ENCODE results near the gene IL17B.

IL17B gene

DNA sequence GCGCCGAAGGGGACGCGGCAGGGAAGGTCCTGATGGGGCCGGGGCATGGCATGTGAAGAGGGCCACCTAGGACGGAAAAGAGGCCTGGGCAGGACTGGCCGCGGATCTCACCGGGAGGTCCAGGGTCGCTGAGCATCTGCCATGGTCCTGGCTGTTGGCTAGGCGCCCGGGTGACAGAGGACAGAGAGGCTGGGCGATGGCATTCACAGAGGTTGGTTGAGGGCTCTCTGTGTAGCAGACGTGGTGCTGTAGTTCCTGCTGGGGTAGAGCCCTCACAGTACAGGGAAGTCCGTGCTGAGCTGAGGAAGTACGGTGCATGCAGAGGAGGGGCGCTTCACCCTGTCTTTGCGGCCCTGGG is 20.8 kb downstream of the IL17B start:
- H3K9me3 ChIP-seq (ENCODE audit: control insufficient read depth, low read length), result no peaks in the 10 kb centered on the region
- H3K4me3 ChIP-seq (ENCODE audit: insufficient read depth, low read depth, low read length, poor library complexity, severe bottlenecking), result peak overlapping the region; percentile 68
- H3K27ac ChIP-seq (ENCODE audit: insufficient read depth, low read length, poor library complexity, severe bottlenecking), result peak overlapping the region; percentile 76
- H3K27me3 ChIP-seq (replicated peaks; ENCODE audit: control insufficient read depth, insufficient read depth, low read length, poor library complexity, severe bottlenecking), result no peaks in the 10 kb centered on the region
- peaks cover 24% of the 10 kb centered on the region for H3K4me1 ChIP-seq (ENCODE audit: control insufficient read depth, insufficient read depth, low read length, poor library complexity, severe bottlenecking)
- H3K36me3 ChIP-seq (ENCODE audit: control insufficient read depth, insufficient read depth, low read length), result peaks cover 21% of the 10 kb centered on the region
- peak in 2 of 3 donors; percentile 19 to 27 for DNase-seq

DNA sequence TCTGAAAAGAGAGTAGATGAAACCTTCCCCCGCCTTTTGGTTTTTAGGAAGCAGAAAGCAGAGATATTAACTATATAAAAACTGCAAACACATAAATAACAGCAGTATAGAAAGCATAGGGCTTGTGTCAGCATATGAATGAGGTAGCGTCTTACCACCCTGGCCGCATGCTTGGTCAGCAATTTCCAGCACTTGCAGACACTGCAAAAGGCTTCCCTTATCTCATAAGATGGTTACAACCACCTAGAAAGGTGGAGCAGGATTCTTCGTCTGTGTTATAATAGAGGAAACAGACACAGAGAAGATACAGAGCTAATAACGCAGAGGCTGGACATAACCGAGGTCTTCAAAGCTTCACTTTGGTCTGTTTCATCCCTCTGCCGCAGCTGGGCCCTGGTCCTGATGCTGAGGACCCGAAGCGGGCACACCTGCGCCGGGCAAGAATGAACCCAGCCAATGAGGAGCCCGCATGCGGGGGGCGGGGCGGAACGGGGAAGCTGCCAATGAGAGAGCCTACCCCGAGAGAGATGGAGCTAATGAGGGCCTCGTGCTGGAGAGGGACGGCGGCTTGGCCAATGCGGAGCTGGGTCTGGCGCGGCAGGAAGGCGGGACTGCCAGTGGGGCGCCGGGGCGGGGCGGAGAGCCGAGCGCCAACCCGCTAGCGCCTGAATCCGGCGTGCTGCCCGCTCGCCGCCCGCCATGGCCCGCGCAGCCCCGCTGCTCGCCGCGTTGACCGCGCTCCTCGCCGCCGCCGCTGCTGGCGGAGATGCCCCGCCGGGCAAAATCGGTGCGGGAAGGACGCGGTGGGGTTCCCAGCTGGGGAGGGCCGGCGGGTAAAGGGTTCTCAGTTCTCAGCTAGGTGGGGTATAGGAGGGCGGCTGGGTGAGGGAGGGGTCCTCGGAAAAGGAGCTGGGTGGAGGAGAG is 21.5 kb downstream of the IL17B start, which contains the start of gene PCYOX1L:
Gene PCYOX1L (plus strand): TSS at position 677 of the 924 bp plus-strand sequence. CDS start 23 bp downstream, at position 700.
- H3K27ac ChIP-seq (ENCODE audit: insufficient read depth, low read length, poor library complexity, severe bottlenecking), result peak within 1 kb of the TSS; percentile 76
- H3K4me1 ChIP-seq (ENCODE audit: control insufficient read depth, insufficient read depth, low read length, poor library complexity, severe bottlenecking), result peaks cover 24% of the 10 kb centered on the region
- peak within 1 kb of the TSS; percentile 68 for H3K4me3 ChIP-seq (ENCODE audit: insufficient read depth, low read depth, low read length, poor library complexity, severe bottlenecking)
- H3K36me3 ChIP-seq (ENCODE audit: control insufficient read depth, insufficient read depth, low read length), result peaks cover 23% of the 10 kb centered on the region
- no peaks in the 10 kb centered on the region for H3K9me3 ChIP-seq (ENCODE audit: control insufficient read depth, low read length)
- H3K27me3 ChIP-seq (replicated peaks; ENCODE audit: control insufficient read depth, insufficient read depth, low read length, poor library complexity, severe bottlenecking), result no peaks in the 10 kb centered on the region
- peak; percentile 91 to 94 (median 91) for DNase-seq

DNA sequence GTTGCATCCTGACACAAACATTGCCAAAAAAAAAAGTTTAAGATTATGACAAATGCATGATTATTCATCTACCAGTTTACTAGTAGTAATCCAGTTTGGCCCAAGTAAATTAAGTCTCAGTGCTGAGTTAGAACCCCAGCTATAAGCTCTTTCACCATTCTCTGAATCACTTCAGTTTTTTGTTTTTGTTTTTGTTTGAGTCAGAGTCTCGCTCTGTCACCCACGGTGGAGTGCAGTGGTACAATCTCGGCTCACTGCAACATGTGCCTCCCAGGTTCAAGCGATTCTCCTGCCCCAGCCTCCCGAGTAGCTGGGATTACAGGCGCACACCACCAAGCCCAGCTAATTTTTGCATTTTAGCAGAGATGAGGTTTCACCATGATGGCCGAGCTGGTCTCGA is 22.7 kb downstream of the IL17B start:
- Histone ChIP-seq H3K36me3 (ENCODE audit: control insufficient read depth, insufficient read depth, low read length) (peaks cover 35% of the 10 kb centered on the region), H3K4me1 (ENCODE audit: control insufficient read depth, insufficient read depth, low read length, poor library complexity, severe bottlenecking) (peaks cover 29% of the 10 kb centered on the region), H3K27me3 (replicated peaks; ENCODE audit: control insufficient read depth, insufficient read depth, low read length, poor library complexity, severe bottlenecking) (no peaks in the 10 kb centered on the region), H3K4me3 (ENCODE audit: insufficient read depth, low read depth, low read length, poor library complexity, severe bottlenecking) (no peak overlapping the region), H3K27ac (ENCODE audit: insufficient read depth, low read length, poor library complexity, severe bottlenecking) (no peak overlapping the region), H3K9me3 (ENCODE audit: control insufficient read depth, low read length) (no peaks in the 10 kb centered on the region)
- DNase-seq, result no peak

DNA sequence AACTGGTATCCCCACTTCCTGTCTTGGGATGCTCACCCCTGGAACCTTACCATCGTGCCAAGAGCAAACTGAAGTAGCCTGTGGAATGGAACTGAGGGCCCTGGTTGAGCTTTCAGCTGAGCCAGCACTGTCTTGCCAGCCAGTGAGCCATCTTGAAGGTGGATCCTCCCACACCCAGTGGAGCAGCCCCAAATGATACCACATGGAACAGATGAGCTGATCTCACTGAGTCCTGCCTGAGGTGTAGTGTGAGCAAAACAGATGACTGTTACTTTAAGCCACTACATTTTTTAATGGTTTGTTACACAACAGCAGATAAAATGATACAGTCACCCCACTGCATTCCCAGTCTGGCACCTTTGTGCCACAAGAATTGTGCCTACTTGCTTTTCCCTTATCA is 23.4 kb downstream of the IL17B start:
- peaks cover 42% of the 10 kb centered on the region for H3K36me3 ChIP-seq (ENCODE audit: control insufficient read depth, insufficient read depth, low read length)
- DNase-seq, result no peak
- peaks cover 23% of the 10 kb centered on the region for H3K4me1 ChIP-seq (ENCODE audit: control insufficient read depth, insufficient read depth, low read length, poor library complexity, severe bottlenecking)
- H3K27ac ChIP-seq (ENCODE audit: insufficient read depth, low read length, poor library complexity, severe bottlenecking), result no peak overlapping the region
- no peaks in the 10 kb centered on the region for H3K27me3 ChIP-seq (replicated peaks; ENCODE audit: control insufficient read depth, insufficient read depth, low read length, poor library complexity, severe bottlenecking)
- no peak overlapping the region for H3K4me3 ChIP-seq (ENCODE audit: insufficient read depth, low read depth, low read length, poor library complexity, severe bottlenecking)
- no peaks in the 10 kb centered on the region for H3K9me3 ChIP-seq (ENCODE audit: control insufficient read depth, low read length)

DNA sequence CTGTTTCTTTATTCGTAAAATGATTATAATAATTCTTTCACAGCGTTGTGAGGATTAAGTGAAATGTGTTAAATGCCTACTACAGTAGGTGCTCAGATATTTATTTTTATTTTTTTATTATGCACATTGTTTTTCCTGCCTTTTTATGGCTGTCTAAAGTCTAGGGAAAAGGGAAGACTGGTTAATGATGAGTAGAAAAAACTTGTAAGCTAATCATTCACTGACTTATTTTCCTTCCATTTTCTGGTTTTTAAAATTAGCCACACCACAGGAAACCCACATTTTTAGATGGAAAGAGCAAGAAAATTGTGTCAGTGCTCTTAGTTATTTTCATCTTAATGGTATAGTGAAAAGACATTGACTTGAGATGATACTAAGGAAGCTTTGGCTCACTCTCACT is 25.2 kb downstream of the IL17B start:
- Histone ChIP-seq H3K27ac (ENCODE audit: insufficient read depth, low read length, poor library complexity, severe bottlenecking) (no peak overlapping the region), H3K4me3 (ENCODE audit: insufficient read depth, low read depth, low read length, poor library complexity, severe bottlenecking) (no peak overlapping the region), H3K4me1 (ENCODE audit: control insufficient read depth, insufficient read depth, low read length, poor library complexity, severe bottlenecking) (peaks cover 18% of the 10 kb centered on the region), H3K36me3 (ENCODE audit: control insufficient read depth, insufficient read depth, low read length) (peaks cover 56% of the 10 kb centered on the region), H3K27me3 (replicated peaks; ENCODE audit: control insufficient read depth, insufficient read depth, low read length, poor library complexity, severe bottlenecking) (no peaks in the 10 kb centered on the region), H3K9me3 (ENCODE audit: control insufficient read depth, low read length) (no peaks in the 10 kb centered on the region)
- no peak for DNase-seq

DNA sequence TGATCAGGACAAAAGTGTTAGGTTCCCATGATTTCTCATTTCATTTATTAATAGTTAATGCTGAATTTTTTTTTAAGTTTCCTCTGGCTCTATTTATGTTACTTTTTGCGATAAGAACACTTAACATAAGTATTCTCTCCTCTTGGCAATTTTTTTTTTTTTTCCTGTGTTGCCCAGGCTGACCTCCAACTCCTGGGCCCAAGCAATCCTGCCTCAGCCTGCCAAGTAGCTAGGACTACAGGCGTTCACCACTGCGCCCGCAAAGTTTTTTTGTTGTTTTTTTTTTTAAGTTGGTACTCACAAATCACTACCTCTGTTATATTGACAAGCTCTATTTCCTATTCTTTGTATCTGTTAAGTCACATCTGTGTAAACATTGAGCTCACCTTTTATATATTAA is 26.9 kb downstream of the IL17B start:
- Histone ChIP-seq H3K4me1 (ENCODE audit: control insufficient read depth, insufficient read depth, low read length, poor library complexity, severe bottlenecking) (peaks cover 32% of the 10 kb centered on the region), H3K36me3 (ENCODE audit: control insufficient read depth, insufficient read depth, low read length) (peaks cover 56% of the 10 kb centered on the region)
- DNase-seq, result no peak

DNA sequence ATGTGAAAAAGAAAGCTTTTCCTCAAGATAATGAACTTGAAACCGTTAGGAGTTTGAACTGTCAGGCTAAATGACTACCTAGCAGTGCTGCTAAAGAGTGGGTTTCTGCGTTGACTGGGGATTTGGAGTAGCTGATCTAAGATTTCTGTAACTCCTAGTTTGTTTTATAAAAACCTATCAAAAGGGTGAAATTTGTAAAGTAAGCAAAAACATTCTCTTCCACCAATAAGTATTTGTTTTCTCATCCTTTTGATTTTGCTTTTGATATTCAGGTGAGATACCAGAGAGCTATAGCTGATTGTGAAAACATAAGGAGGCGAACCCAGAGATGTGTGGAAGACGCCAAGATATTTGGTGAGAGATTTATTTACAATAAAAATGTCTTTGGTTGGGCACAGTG is 29.7 kb downstream of the IL17B start:
- H3K4me1 ChIP-seq (ENCODE audit: control insufficient read depth, insufficient read depth, low read length, poor library complexity, severe bottlenecking), result peaks cover 41% of the 10 kb centered on the region
- no peaks in the 10 kb centered on the region for H3K9me3 ChIP-seq (ENCODE audit: control insufficient read depth, low read length)
- H3K27ac ChIP-seq (ENCODE audit: insufficient read depth, low read length, poor library complexity, severe bottlenecking), result peak overlapping the region; percentile 76
- H3K27me3 ChIP-seq (replicated peaks; ENCODE audit: control insufficient read depth, insufficient read depth, low read length, poor library complexity, severe bottlenecking), result no peaks in the 10 kb centered on the region
- no peak for DNase-seq
- H3K4me3 ChIP-seq (ENCODE audit: insufficient read depth, low read depth, low read length, poor library complexity, severe bottlenecking), result no peak overlapping the region
- peaks cover 44% of the 10 kb centered on the region for H3K36me3 ChIP-seq (ENCODE audit: control insufficient read depth, insufficient read depth, low read length)

More for the DNA sequence above, 26.9 kb downstream of the IL17B start:
- Histone ChIP-seq H3K27ac (ENCODE audit: insufficient read depth, low read length, poor library complexity, severe bottlenecking) (no peak overlapping the region), H3K9me3 (ENCODE audit: control insufficient read depth, low read length) (no peaks in the 10 kb centered on the region), H3K27me3 (replicated peaks; ENCODE audit: control insufficient read depth, insufficient read depth, low read length, poor library complexity, severe bottlenecking) (no peaks in the 10 kb centered on the region), H3K4me3 (ENCODE audit: insufficient read depth, low read depth, low read length, poor library complexity, severe bottlenecking) (no peak overlapping the region)

DNA sequence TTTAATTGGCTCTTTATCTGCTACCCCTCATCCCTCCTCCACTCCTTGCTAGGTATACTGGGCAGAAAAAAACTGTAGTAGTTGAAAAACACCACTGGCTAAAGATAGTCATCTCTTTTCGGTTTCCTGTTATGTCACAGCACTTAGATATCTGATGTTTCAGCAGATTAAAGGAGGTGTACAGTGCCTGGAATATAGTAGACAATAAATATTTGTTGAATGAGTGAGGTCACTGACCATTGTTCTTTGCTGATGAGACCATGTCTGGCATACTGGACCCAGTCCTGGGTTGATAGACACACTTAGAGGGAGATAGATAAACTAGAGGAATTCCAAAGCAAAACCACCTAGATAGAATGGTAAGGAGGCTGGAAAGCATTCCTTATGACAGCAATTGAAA is 30.6 kb downstream of the IL17B start:
- peak overlapping the region; percentile 76 for H3K27ac ChIP-seq (ENCODE audit: insufficient read depth, low read length, poor library complexity, severe bottlenecking)
- no peaks in the 10 kb centered on the region for H3K27me3 ChIP-seq (replicated peaks; ENCODE audit: control insufficient read depth, insufficient read depth, low read length, poor library complexity, severe bottlenecking)
- H3K4me3 ChIP-seq (ENCODE audit: insufficient read depth, low read depth, low read length, poor library complexity, severe bottlenecking), result peak overlapping the region; percentile 30
- H3K36me3 ChIP-seq (ENCODE audit: control insufficient read depth, insufficient read depth, low read length), result peaks cover 38% of the 10 kb centered on the region
- no peak for DNase-seq
- H3K9me3 ChIP-seq (ENCODE audit: control insufficient read depth, low read length), result no peaks in the 10 kb centered on the region
- H3K4me1 ChIP-seq (ENCODE audit: control insufficient read depth, insufficient read depth, low read length, poor library complexity, severe bottlenecking), result peaks cover 45% of the 10 kb centered on the region

DNA sequence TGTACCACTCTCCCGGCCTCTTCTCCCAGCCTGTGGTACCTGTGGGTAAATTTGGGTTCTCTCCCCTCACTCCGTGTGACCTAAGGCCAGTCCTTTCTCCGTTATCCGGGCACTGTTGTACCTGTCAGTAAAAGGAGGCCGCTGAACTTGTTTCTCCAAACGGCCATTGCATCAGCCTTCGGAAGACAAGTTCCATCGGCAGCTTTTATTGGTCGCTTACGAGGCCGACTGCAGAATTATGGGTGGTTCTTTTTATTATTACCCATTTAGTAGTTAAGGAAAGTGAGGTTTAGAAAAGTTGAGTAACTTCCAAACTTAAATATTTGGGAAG is 33.2 kb downstream of the IL17B start:
- H3K4me3 ChIP-seq (ENCODE audit: insufficient read depth, low read depth, low read length, poor library complexity, severe bottlenecking), result peak overlapping the region; percentile 65
- H3K4me1 ChIP-seq (ENCODE audit: control insufficient read depth, insufficient read depth, low read length, poor library complexity, severe bottlenecking), result peaks cover 39% of the 10 kb centered on the region
- H3K9me3 ChIP-seq (ENCODE audit: control insufficient read depth, low read length), result no peaks in the 10 kb centered on the region
- H3K36me3 ChIP-seq (ENCODE audit: control insufficient read depth, insufficient read depth, low read length), result peaks cover 16% of the 10 kb centered on the region
- no peaks in the 10 kb centered on the region for H3K27me3 ChIP-seq (replicated peaks; ENCODE audit: control insufficient read depth, insufficient read depth, low read length, poor library complexity, severe bottlenecking)
- no peak for DNase-seq
- H3K27ac ChIP-seq (ENCODE audit: insufficient read depth, low read length, poor library complexity, severe bottlenecking), result peak overlapping the region; percentile 77

DNA sequence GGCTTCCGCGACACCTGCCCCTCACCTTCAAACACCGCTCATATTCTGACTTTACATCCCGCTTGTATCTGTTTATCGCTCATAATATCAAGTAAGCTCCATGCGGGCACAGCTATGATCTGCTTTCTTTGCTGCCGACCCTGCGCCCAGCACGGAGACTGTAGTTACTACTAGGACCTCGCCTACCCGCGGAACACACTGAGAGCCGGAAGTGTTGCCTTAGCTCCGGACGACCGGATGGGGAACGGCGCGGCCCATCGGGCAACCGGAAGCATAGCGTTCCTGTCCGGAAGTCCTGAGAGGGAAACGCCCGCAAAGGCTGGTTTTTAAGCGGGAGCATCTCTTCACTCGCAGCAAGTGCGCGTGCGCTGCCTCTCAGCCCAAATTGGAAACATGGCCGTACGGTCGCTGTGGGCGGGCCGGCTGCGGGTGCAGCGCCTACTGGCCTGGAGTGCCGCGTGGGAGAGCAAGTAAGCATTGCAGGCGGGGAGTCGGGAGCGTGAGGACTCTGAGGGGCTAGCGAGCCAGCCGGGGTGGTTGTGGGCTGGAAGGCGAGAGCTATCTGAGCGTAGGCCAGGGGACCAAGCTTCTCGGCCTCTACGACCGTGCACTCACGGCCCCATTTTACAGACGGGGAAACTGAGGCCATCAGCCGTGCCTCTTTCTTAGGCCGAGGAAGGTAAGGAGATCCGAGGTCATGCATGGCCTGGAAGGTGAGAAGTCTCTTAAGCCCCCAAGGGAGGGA is 33.8 kb downstream of the IL17B start, which contains the start of gene GRPEL2:
Gene GRPEL2 (plus strand): TSS at position 353 of the 745 bp plus-strand sequence. CDS start 41 bp downstream, at position 394.
- Histone ChIP-seq H3K4me3 (ENCODE audit: insufficient read depth, low read depth, low read length, poor library complexity, severe bottlenecking) (peak within 1 kb of the TSS; percentile 65), H3K36me3 (ENCODE audit: control insufficient read depth, insufficient read depth, low read length) (peaks cover 11% of the 10 kb centered on the region), H3K27me3 (replicated peaks; ENCODE audit: control insufficient read depth, insufficient read depth, low read length, poor library complexity, severe bottlenecking) (no peaks in the 10 kb centered on the region), H3K27ac (ENCODE audit: insufficient read depth, low read length, poor library complexity, severe bottlenecking) (peak within 1 kb of the TSS; percentile 77), H3K9me3 (ENCODE audit: control insufficient read depth, low read length) (no peaks in the 10 kb centered on the region), H3K4me1 (ENCODE audit: control insufficient read depth, insufficient read depth, low read length, poor library complexity, severe bottlenecking) (peaks cover 39% of the 10 kb centered on the region)
- DNase-seq, result peak; percentile 71 to 84 (median 75)

Data from effector memory CD4-positive, alpha-beta T cell (primary cell).